Measurements from ENCODE around the gene SCG3.

Gene SCG3

GRCh38 chr15:51738553-51738952, 57.2 kb downstream of the SCG3 start:
- Histone ChIP-seq H3K4me1 (ENCODE audit: control insufficient read depth, insufficient read depth, low read length) (peaks cover 5% of the 10 kb centered on the region), H3K27ac (ENCODE audit: insufficient read depth, low read depth, low read length, poor library complexity, severe bottlenecking) (no peak overlapping the region), H3K4me3 (ENCODE audit: insufficient read depth, low read depth, low read length) (no peak overlapping the region), H3K36me3 (ENCODE audit: control insufficient read depth, insufficient read depth, low read length) (no peaks in the 10 kb centered on the region), H3K27me3 (ENCODE audit: control insufficient read depth, insufficient read depth, low read length, poor library complexity, severe bottlenecking) (peaks cover 49% of the 10 kb centered on the region), H3K9me3 (ENCODE audit: control insufficient read depth, low read length) (no peaks in the 10 kb centered on the region)
- 65 to 77% methylated on average over 2 of the region's 2 CpGs for WGBS, 2 experiments

- WGBS, 2 experiments = 94 to 97% methylated on average over 2 of the region's 2 CpGs
- Histone ChIP-seq H3K4me3 (ENCODE audit: insufficient read depth, low read depth, low read length) (no peak overlapping the region), H3K4me1 (ENCODE audit: control insufficient read depth, insufficient read depth, low read length) (peaks cover 3% of the 10 kb centered on the region), H3K36me3 (ENCODE audit: control insufficient read depth, insufficient read depth, low read length) (no peaks in the 10 kb centered on the region), H3K27ac (ENCODE audit: insufficient read depth, low read depth, low read length, poor library complexity, severe bottlenecking) (no peak overlapping the region), H3K27me3 (ENCODE audit: control insufficient read depth, insufficient read depth, low read length, poor library complexity, severe bottlenecking) (peaks cover 55% of the 10 kb centered on the region), H3K9me3 (ENCODE audit: control insufficient read depth, low read length) (no peaks in the 10 kb centered on the region)
Observed at GRCh38 chr15:51739061-51739712, 57.9 kb downstream of the SCG3 start.

GRCh38 chr15:51749307-51749706, 68.0 kb downstream of the SCG3 start:
- H3K27me3 ChIP-seq (ENCODE audit: control insufficient read depth, insufficient read depth, low read length, poor library complexity, severe bottlenecking) = peaks cover 83% of the 10 kb centered on the region
- WGBS, 2 experiments = 84% methylated on average over 5 of the region's 5 CpGs
- H3K9me3 ChIP-seq (ENCODE audit: control insufficient read depth, low read length) = no peaks in the 10 kb centered on the region

GRCh38 chr15:51750186-51750585, 68.9 kb downstream of the SCG3 start:
- 76 to 80% methylated on average over 4 of the region's 4 CpGs for WGBS, 2 experiments
- Histone ChIP-seq H3K36me3 (ENCODE audit: control insufficient read depth, insufficient read depth, low read length) (no peaks in the 10 kb centered on the region), H3K4me1 (ENCODE audit: control insufficient read depth, insufficient read depth, low read length) (no peaks in the 10 kb centered on the region), H3K27ac (ENCODE audit: insufficient read depth, low read depth, low read length, poor library complexity, severe bottlenecking) (no peak overlapping the region), H3K9me3 (ENCODE audit: control insufficient read depth, low read length) (no peaks in the 10 kb centered on the region), H3K27me3 (ENCODE audit: control insufficient read depth, insufficient read depth, low read length, poor library complexity, severe bottlenecking) (peaks cover 87% of the 10 kb centered on the region), H3K4me3 (ENCODE audit: insufficient read depth, low read depth, low read length) (no peak overlapping the region)

More at GRCh38 chr15:51749307-51749706, 68.0 kb downstream of the SCG3 start:
- Histone ChIP-seq H3K4me3 (ENCODE audit: insufficient read depth, low read depth, low read length) (no peak overlapping the region), H3K36me3 (ENCODE audit: control insufficient read depth, insufficient read depth, low read length) (no peaks in the 10 kb centered on the region), H3K4me1 (ENCODE audit: control insufficient read depth, insufficient read depth, low read length) (no peaks in the 10 kb centered on the region), H3K27ac (ENCODE audit: insufficient read depth, low read depth, low read length, poor library complexity, severe bottlenecking) (no peak overlapping the region)

- H3K36me3 ChIP-seq (ENCODE audit: control insufficient read depth, insufficient read depth, low read length) = no peaks in the 10 kb centered on the region
- H3K27me3 ChIP-seq (ENCODE audit: control insufficient read depth, insufficient read depth, low read length, poor library complexity, severe bottlenecking) = peaks cover 88% of the 10 kb centered on the region
- H3K27ac ChIP-seq (ENCODE audit: insufficient read depth, low read depth, low read length, poor library complexity, severe bottlenecking) = no peak within 1 kb of the TSS
- 6 to 8% methylated on average over 65 of the region's 65 CpGs for WGBS, 2 experiments
- no peaks in the 10 kb centered on the region for H3K4me1 ChIP-seq (ENCODE audit: control insufficient read depth, insufficient read depth, low read length)
- H3K9me3 ChIP-seq (ENCODE audit: control insufficient read depth, low read length) = no peaks in the 10 kb centered on the region
- peak within 1 kb of the TSS; percentile 58 for H3K4me3 ChIP-seq (ENCODE audit: insufficient read depth, low read depth, low read length)
Observed at GRCh38 chr15:51750792-51751696, 69.7 kb downstream of the SCG3 start, which contains the start of gene TMOD2. Gene TMOD2, plus strand, starts transcription at chr15:51751597. Its CDS starts 14,845 bp downstream, at chr15:51766442.

GRCh38 chr15:51751697-51752683, 70.7 kb downstream of the SCG3 start:
- WGBS, 2 experiments = 1% methylated on average over 70 to 71 of the region's 71 CpGs
- no peaks in the 10 kb centered on the region for H3K9me3 ChIP-seq (ENCODE audit: control insufficient read depth, low read length)
- peak overlapping the region; percentile 58 for H3K4me3 ChIP-seq (ENCODE audit: insufficient read depth, low read depth, low read length)
- H3K36me3 ChIP-seq (ENCODE audit: control insufficient read depth, insufficient read depth, low read length) = no peaks in the 10 kb centered on the region
- H3K27ac ChIP-seq (ENCODE audit: insufficient read depth, low read depth, low read length, poor library complexity, severe bottlenecking) = no peak overlapping the region
- H3K27me3 ChIP-seq (ENCODE audit: control insufficient read depth, insufficient read depth, low read length, poor library complexity, severe bottlenecking) = peaks cover 82% of the 10 kb centered on the region
- no peaks in the 10 kb centered on the region for H3K4me1 ChIP-seq (ENCODE audit: control insufficient read depth, insufficient read depth, low read length)

- no peaks in the 10 kb centered on the region for H3K36me3 ChIP-seq (ENCODE audit: control insufficient read depth, insufficient read depth, low read length)
- H3K27me3 ChIP-seq (ENCODE audit: control insufficient read depth, insufficient read depth, low read length, poor library complexity, severe bottlenecking) = peaks cover 78% of the 10 kb centered on the region
- H3K9me3 ChIP-seq (ENCODE audit: control insufficient read depth, low read length) = no peaks in the 10 kb centered on the region
- H3K4me1 ChIP-seq (ENCODE audit: control insufficient read depth, insufficient read depth, low read length) = no peaks in the 10 kb centered on the region
- 64% methylated on average over 5 of the region's 5 CpGs for WGBS, 2 experiments
- H3K4me3 ChIP-seq (ENCODE audit: insufficient read depth, low read depth, low read length) = no peak overlapping the region
- no peak overlapping the region for H3K27ac ChIP-seq (ENCODE audit: insufficient read depth, low read depth, low read length, poor library complexity, severe bottlenecking)
Observed at GRCh38 chr15:51752888-51753287, 71.6 kb downstream of the SCG3 start.

GRCh38 chr15:51754267-51754666, 73.0 kb downstream of the SCG3 start:
- Histone ChIP-seq H3K9me3 (ENCODE audit: control insufficient read depth, low read length) (no peaks in the 10 kb centered on the region), H3K27ac (ENCODE audit: insufficient read depth, low read depth, low read length, poor library complexity, severe bottlenecking) (no peak overlapping the region), H3K4me1 (ENCODE audit: control insufficient read depth, insufficient read depth, low read length) (no peaks in the 10 kb centered on the region), H3K27me3 (ENCODE audit: control insufficient read depth, insufficient read depth, low read length, poor library complexity, severe bottlenecking) (peaks cover 65% of the 10 kb centered on the region), H3K4me3 (ENCODE audit: insufficient read depth, low read depth, low read length) (no peak overlapping the region), H3K36me3 (ENCODE audit: control insufficient read depth, insufficient read depth, low read length) (no peaks in the 10 kb centered on the region)
- 80 to 89% methylated on average over 1 of the region's 2 CpGs for WGBS, 2 experiments

- H3K36me3 ChIP-seq (ENCODE audit: control insufficient read depth, insufficient read depth, low read length) = no peaks in the 10 kb centered on the region
- H3K9me3 ChIP-seq (ENCODE audit: control insufficient read depth, low read length) = no peaks in the 10 kb centered on the region
- H3K4me1 ChIP-seq (ENCODE audit: control insufficient read depth, insufficient read depth, low read length) = no peaks in the 10 kb centered on the region
- no peak overlapping the region for H3K4me3 ChIP-seq (ENCODE audit: insufficient read depth, low read depth, low read length)
- H3K27me3 ChIP-seq (ENCODE audit: control insufficient read depth, insufficient read depth, low read length, poor library complexity, severe bottlenecking) = peaks cover 49% of the 10 kb centered on the region
- WGBS, 2 experiments = 70 to 71% methylated on average over 4 of the region's 4 CpGs
- no peak overlapping the region for H3K27ac ChIP-seq (ENCODE audit: insufficient read depth, low read depth, low read length, poor library complexity, severe bottlenecking)
Observed at GRCh38 chr15:51755790-51756189, 74.5 kb downstream of the SCG3 start.

Measured in ectodermal cell (in vitro differentiated cells).